ENCODE measurements around the gene SV2B.

SV2B gene

GRCh38 chr15:91228890-91229289, 128.8 kb downstream of the SV2B start:
- no peak for DNase-seq (ENCODE audit: low read depth)
- TF ChIP-seq CTCF (IDR thresholded peaks at IDR 0.05; ENCODE audit: insufficient read depth, low read depth, low read length, missing control alignments) = no peak

GRCh38 chr15:91231703-91232102, 131.6 kb downstream of the SV2B start:
- no peak for DNase-seq (ENCODE audit: low read depth)
- no peak for TF ChIP-seq CTCF (IDR thresholded peaks at IDR 0.05; ENCODE audit: insufficient read depth, low read depth, low read length, missing control alignments)
- H3K4me3 ChIP-seq (ENCODE audit: low read depth, low read length) = no peak overlapping the region

More at GRCh38 chr15:91228890-91229289, 128.8 kb downstream of the SV2B start:
- no peak overlapping the region for H3K4me3 ChIP-seq (ENCODE audit: low read depth, low read length)

GRCh38 chr15:91234759-91235158, 134.7 kb downstream of the SV2B start:
- no peak for TF ChIP-seq CTCF (IDR thresholded peaks at IDR 0.05; ENCODE audit: insufficient read depth, low read depth, low read length, missing control alignments)
- no peak for DNase-seq (ENCODE audit: low read depth)
- no peak overlapping the region for H3K4me3 ChIP-seq (ENCODE audit: low read depth, low read length)

- no peak for TF ChIP-seq CTCF (IDR thresholded peaks at IDR 0.05; ENCODE audit: insufficient read depth, low read depth, low read length, missing control alignments)
- H3K4me3 ChIP-seq (ENCODE audit: low read depth, low read length) = no peak overlapping the region
- no peak for DNase-seq (ENCODE audit: low read depth)
Measured at GRCh38 chr15:91235376-91235775, 135.3 kb downstream of the SV2B start.

- no peak overlapping the region for H3K4me3 ChIP-seq (ENCODE audit: low read depth, low read length)
- DNase-seq (ENCODE audit: low read depth) = no peak
- no peak for TF ChIP-seq CTCF (IDR thresholded peaks at IDR 0.05; ENCODE audit: insufficient read depth, low read depth, low read length, missing control alignments)
Measured at GRCh38 chr15:91237445-91237844, 137.4 kb downstream of the SV2B start.

GRCh38 chr15:91238644-91239425, 138.8 kb downstream of the SV2B start:
- no peak for TF ChIP-seq CTCF (IDR thresholded peaks at IDR 0.05; ENCODE audit: insufficient read depth, low read depth, low read length, missing control alignments)
- DNase-seq (ENCODE audit: low read depth) = no peak
- H3K4me3 ChIP-seq (ENCODE audit: low read depth, low read length) = no peak overlapping the region

- H3K4me3 ChIP-seq (ENCODE audit: low read depth, low read length) = no peak overlapping the region
- no peak for TF ChIP-seq CTCF (IDR thresholded peaks at IDR 0.05; ENCODE audit: insufficient read depth, low read depth, low read length, missing control alignments)
- no peak for DNase-seq (ENCODE audit: low read depth)
Measured at GRCh38 chr15:91243826-91244225, 143.8 kb downstream of the SV2B start.
